UCSD-AML1 (cell line): ENCODE measurements around the gene LRRC15.

Experiments used
- DNase-seq: peaks from one replicate; lab custom pipeline; 2025; ENCODE audit not compliant: unreplicated experiment; lab: John Stamatoyannopoulos, UW

Gene LRRC15

GRCh38 chr3:194386066-194386465, 16.5 kb upstream of the LRRC15 start:
- no peak for DNase-seq

- DNase-seq = no peak
Measured at GRCh38 chr3:194384569-194385001, 15.0 kb upstream of the LRRC15 start.

GRCh38 chr3:194384156-194384555, 14.6 kb upstream of the LRRC15 start:
- no peak for DNase-seq

- DNase-seq = no peak
Measured at GRCh38 chr3:194383276-194383940, 13.9 kb upstream of the LRRC15 start.

GRCh38 chr3:194382892-194383223, 13.3 kb upstream of the LRRC15 start:
- no peak for DNase-seq

GRCh38 chr3:194382196-194382891, 12.8 kb upstream of the LRRC15 start:
- DNase-seq = no peak

- no peak for DNase-seq
Measured at GRCh38 chr3:194381460-194381875, 11.9 kb upstream of the LRRC15 start.

- DNase-seq = no peak
Measured at GRCh38 chr3:194380326-194380725, 10.8 kb upstream of the LRRC15 start.

DNA sequence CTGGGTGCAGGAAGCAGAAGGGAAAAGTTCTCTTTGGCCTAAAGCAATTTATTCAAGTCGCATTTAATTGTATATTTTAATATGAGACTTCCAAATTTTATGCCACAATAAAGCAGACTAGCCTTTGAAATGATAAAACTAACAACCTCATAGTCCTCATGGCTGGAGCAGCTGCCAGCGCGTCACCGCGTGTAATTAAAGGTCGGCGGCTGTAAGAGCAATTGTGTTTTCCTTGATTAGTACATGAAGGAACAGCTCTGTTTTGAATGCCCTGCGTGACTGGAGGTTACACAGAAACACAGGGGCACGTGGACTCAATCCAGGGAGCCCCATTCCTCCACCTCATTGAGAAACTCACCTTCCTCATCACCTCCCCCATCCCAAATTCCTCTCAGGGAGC, 10.1 kb upstream of the LRRC15 start:
- DNase-seq = no peak

GRCh38 chr3:194379231-194379630, 9.7 kb upstream of the LRRC15 start:
- DNase-seq = no peak

DNA sequence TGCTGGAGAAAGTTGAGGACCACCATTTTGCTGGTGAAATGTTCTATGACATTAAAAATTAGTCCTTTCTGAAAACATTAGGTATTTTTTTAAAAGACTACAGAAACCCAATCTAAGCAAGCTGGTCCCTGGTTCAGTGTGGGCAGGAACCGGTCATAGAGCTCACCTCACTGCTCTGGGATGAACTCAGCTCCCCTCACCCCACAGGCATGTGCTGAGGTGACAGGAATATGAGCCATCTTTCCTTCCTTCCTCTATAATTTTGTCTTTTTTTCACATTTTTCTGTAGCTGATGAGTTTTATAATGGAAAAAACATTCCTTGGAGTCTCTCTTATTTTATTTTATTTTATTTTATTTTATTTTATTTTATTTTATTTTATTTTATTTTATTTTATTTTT, 8.2 kb upstream of the LRRC15 start:
- no peak for DNase-seq

GRCh38 chr3:194376241-194376560, 6.7 kb upstream of the LRRC15 start:
- no peak for DNase-seq

DNA sequence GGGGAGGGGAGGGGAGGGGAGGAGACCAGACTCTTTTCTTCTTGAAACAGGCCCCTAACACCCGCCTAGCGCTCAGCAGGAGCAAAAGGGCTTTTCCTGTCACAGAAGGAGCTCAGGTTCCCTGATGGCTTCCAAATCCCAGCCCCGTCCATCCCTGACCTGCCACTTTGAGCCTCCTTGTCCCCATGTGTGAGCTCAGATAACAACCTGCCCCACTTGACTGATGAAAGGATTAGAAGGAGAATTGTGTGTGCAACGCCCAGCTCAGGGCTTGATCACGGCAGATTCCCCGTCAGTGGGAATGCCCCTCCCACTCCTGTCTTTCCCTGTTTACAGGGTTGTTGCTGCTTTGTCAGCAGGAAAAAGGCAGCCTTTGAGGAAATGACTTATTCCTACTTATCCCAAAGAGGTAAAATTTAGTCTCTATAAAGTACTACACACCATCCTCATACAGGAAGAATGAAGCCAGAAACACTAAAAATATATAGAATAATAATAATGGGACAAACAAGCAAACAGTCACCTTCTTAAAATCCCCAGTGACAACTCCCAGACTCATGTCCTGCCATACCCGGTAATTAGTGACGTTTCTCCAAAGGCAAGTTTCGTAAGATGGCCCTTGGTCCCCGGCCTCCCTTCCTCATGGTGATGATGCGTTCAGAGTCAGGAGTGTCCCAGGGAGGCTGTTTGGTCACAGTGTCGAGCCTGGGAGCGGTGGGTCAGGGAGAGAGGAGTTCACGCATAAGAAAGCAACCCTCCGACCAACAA, 6.1 kb upstream of the LRRC15 start:
- no peak for DNase-seq

- DNase-seq = no peak
Measured at GRCh38 chr3:194374935-194375334, 5.4 kb upstream of the LRRC15 start.

GRCh38 chr3:194373899-194374298, 4.4 kb upstream of the LRRC15 start:
- DNase-seq = no peak

DNA sequence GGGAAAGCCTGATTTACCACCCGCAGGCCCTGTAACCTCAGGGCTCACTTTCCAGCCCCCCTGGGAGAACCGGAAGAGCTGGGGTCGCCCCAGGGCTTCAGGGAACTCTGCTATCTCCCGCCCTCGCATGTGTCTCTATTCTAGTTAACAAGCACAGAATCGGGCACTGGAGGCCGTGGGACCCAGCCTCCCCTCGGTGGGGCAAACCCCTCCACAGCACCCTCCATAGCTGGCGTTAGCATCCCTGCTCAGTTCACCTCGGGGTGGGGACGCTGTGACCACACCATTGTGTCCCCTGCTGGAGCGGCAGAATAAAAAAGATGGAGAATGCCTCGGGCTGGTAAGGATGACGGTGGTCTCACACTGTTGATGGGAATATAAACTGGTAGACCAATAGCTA, 3.5 kb upstream of the LRRC15 start:
- no peak for DNase-seq

DNA sequence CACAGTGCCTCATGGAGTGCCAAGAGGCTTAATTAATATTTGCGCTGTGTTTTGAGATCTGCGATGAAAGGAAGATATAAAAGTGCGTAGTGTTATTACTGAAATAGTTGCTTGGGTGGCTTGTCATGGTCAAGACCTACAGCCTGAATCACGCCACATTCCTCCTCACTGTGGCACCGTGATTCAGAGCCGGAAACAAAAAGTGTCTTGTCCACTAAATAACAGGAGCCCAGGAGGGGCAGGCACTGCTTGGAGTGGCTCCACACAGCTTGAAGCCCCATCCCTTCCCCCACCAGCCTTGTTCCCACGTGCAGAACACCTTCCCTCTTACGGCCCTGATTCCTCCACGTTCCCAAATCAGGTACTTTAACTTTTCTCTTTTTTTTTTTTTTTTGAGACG, 1.2 kb upstream of the LRRC15 start:
- no peak for DNase-seq

DNA sequence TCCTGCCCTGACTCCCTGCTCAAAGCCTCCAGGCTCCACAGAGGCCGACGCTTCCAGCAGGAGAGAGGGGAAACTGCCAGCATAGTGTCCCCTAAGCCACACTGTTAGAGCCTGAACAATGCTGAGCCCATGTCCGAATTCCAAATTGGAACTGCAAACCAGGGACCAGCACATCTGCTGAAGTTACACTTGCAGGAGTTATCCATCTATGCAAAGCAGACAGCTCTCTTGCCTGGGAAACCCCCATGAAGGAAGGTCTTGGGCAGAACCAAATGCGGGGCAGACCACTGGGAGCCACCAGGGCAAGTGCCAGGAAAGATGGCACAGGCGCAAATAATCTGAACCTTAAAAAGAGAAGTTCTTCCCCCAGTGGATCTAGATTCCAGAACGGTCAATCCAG, 625 bp downstream of the LRRC15 start:
- no peak for DNase-seq

- DNase-seq = no peak
Measured at GRCh38 chr3:194367992-194368841, 1.3 kb downstream of the LRRC15 start.

DNA sequence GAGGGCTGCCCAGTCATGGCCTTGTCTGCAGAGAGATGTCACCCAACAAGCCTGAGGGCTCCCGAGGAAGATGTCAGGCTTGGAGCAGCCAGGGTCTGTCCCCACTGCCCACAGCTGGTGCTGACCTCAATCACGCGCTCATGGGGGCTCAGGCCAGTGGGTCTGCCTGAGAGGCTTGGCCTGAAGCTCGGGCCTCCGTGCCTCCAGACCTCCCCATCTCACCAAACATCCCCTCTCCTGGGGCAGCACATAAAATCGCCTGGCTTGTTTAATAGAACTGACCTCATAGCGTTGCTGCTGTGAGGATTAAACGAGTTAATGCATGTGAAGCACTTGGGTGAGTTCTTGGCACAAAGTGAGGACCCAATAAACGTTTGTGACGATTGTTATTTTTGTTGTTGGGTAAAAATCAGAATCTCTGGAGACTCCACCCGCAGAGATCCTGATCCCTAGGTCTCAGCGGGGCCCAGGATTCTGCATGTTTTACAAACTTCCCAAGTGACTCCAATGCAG, 3.5 kb downstream of the LRRC15 start:
- DNase-seq = no peak

GRCh38 chr3:194365526-194365925, 4.0 kb downstream of the LRRC15 start:
- no peak for DNase-seq
